HEK293T (cell line): ENCODE results near the gene SH3BGRL.

Experiments used
- CTCF ChIA-PET: fragments of 350-600 bp; formaldehyde crosslinking; extraction: SDS; loops from one replicate; lab custom pipeline; 2021; ENCODE audit warnings: antibody characterized with exemption, inconsistent platforms; lab: Yijun Ruan, JAX
- POLR2A ChIA-PET: fragments of 350-600 bp; formaldehyde crosslinking; extraction: SDS; loops from one replicate; lab custom pipeline; 2020; ENCODE audit warnings: antibody characterized with exemption, inconsistent platforms; lab: Yijun Ruan, JAX
- DNase-seq: peaks from one replicate; pipeline ENCODE4 v3.0.0; 2012; ENCODE audit warnings: mixed read lengths; ENCODE audit errors: extremely low spot score
- ARNT ChIP-seq: fragments of 450-650 bp; IDR thresholded peaks from 2 replicates; pipeline ENCODE4 v1.6.1; 2017; ENCODE audit warnings: mild to moderate bottlenecking
- BHLHE40 ChIP-seq: fragments of 450-650 bp; IDR thresholded peaks from 2 replicates; pipeline ENCODE4 v1.6.1; 2016; ENCODE audit warnings: mild to moderate bottlenecking, moderate library complexity, borderline replicate concordance
- CTBP1 ChIP-seq: fragments of 450-650 bp; IDR thresholded peaks from 2 replicates; pipeline ENCODE4 v1.6.1; 2016; ENCODE audit warnings: borderline replicate concordance
- ELF4 ChIP-seq: fragments of 450-650 bp; IDR thresholded peaks from 2 replicates; pipeline ENCODE4 v1.6.1; 2017; ENCODE audit warnings: antibody characterized with exemption
- FOXA1 ChIP-seq: fragments of 450-650 bp; IDR thresholded peaks from 2 replicates; pipeline ENCODE4 v1.6.1; 2016; ENCODE audit warnings: mild to moderate bottlenecking
- FOXK2 ChIP-seq: fragments of 450-650 bp; IDR thresholded peaks from 2 replicates; pipeline ENCODE4 v1.6.1; 2016; ENCODE audit warnings: mild to moderate bottlenecking
- FOXM1 ChIP-seq: fragments of 450-650 bp; IDR thresholded peaks from 2 replicates; pipeline ENCODE4 v1.6.1; 2017; ENCODE audit warnings: mild to moderate bottlenecking, borderline replicate concordance
- HDGF ChIP-seq: fragments of 450-650 bp; IDR thresholded peaks from 2 replicates; pipeline ENCODE4 v1.6.1; 2017; ENCODE audit warnings: antibody characterized with exemption, borderline replicate concordance
- L3MBTL2 ChIP-seq: fragments of 450-650 bp; conservative IDR thresholded peaks from 2 replicates; pipeline ENCODE4 v1.6.1; 2016; ENCODE audit warnings: mild to moderate bottlenecking
- LEF1 ChIP-seq: fragments of 450-650 bp; IDR thresholded peaks from 2 replicates; pipeline ENCODE4 v1.6.1; 2017; ENCODE audit warnings: mild to moderate bottlenecking, borderline replicate concordance
- NFRKB ChIP-seq: fragments of 450-650 bp; IDR thresholded peaks from 2 replicates; pipeline ENCODE4 v1.6.1; 2016; ENCODE audit warnings: mild to moderate bottlenecking, moderate library complexity
- SP1 ChIP-seq: fragments of 450-650 bp; IDR thresholded peaks from 2 replicates; pipeline ENCODE4 v1.6.1; 2017
- SUZ12 ChIP-seq: fragments of 450-650 bp; IDR thresholded peaks from 2 replicates; pipeline ENCODE4 v1.6.1; 2016; ENCODE audit warnings: mild to moderate bottlenecking
- TARDBP ChIP-seq: fragments of 450-650 bp; IDR thresholded peaks from 2 replicates; pipeline ENCODE4 v1.6.1; 2016
- ZNF384 ChIP-seq: fragments of 450-650 bp; IDR thresholded peaks from 2 replicates; pipeline ENCODE4 v1.6.1; 2016
- TF ChIP-seq, protein P1 (sequence below): fragments of 450-650 bp; IDR thresholded peaks from 2 replicates; pipeline ENCODE4 v1.6.1; 2016

Gene SH3BGRL

DNA sequence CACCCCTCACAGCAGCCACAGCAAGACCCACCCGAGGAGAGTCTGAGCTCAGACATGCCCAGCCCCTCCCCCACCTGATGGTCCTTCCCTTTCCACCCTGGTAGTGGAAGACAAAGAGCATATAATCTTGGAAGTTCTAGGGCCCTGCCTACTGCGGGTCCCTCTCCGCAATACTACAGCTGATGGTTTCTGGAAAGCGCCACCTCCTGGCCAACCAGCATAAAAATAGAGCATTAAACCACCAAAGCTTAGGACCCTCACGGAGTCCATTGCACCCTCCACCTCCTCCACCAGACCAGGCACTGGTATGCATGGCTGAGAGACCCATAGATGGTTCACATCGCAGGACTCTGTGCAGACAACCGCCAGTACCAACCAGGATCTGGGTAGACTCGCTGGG lies 78.2 kb downstream of the SH3BGRL start:
- ChIA-PET POLR2A (no interaction called here), CTCF (interaction anchor here (0.5 kb wide), 1 partner anchor 462 kb away, joined by 3 read pairs; no protein-coding TSS in a partner anchor)
- TF ChIP-seq CTBP1 (no peak), BHLHE40 (no peak), LEF1 (no peak), ZNF384 (no peak), FOXK2 (no peak), TARDBP (no peak), ELF4 (no peak), NFRKB (no peak), FOXM1 (no peak), ARNT (no peak), SUZ12 (no peak), HDGF (no peak), FOXA1 (no peak), SP1 (no peak), L3MBTL2 (no peak)
- DNase-seq = peak; percentile 7

DNA sequence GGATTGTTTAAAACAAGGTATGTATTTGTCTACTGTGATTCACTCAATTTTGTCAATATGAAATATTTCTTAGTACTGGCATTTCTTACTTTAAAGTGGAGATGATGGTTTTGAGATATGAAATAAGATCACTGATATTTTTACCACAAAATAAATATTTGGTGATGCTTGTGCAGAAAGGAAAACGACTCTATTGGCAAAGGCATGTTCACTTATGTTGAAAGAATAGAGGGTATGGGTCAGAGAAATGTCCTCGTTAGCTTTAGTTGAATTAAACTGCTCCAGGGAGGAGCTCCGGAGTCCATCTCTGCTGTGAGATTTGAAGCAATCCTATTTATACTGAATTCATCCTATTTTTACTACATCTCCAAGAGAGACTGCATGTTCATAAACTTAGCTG lies 84.2 kb downstream of the SH3BGRL start:
- CTCF ChIA-PET = no interaction called here

DNA sequence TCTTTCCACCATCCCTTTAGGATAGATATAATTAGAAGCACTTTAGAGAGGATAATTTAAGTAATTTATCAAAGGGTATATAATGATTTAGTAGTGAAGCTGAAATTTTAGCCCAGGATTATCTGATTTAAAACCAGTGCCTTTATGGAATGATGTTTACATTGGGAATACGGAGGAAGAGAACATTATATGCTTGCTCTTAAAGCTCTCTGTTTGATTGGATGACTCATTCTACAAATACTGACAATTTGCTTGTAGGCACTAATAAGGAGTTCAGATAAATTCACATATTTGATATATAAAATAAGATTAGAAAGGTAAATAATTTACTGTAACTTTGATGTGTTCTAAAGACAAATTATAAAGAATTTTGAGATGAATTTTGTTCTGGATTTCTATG lies 84.7 kb downstream of the SH3BGRL start:
- POLR2A ChIA-PET = no interaction called here
- no peak for DNase-seq
- TF ChIP-seq BHLHE40 (no peak), FOXM1 (no peak), FOXA1 (no peak)
- CTCF ChIA-PET = no interaction called here

More for the DNA sequence above, 84.2 kb downstream of the SH3BGRL start:
- POLR2A ChIA-PET = no interaction called here
- no peak for DNase-seq
- no peak for TF ChIP-seq SUZ12
- TF ChIP-seq FOXM1 = no peak
- no peak for TF ChIP-seq FOXK2
- TF ChIP-seq L3MBTL2 = no peak
- no peak for TF ChIP-seq BHLHE40
- TF ChIP-seq ARNT = no peak
- no peak for TF ChIP-seq CTBP1
- TF ChIP-seq, protein P1, sequence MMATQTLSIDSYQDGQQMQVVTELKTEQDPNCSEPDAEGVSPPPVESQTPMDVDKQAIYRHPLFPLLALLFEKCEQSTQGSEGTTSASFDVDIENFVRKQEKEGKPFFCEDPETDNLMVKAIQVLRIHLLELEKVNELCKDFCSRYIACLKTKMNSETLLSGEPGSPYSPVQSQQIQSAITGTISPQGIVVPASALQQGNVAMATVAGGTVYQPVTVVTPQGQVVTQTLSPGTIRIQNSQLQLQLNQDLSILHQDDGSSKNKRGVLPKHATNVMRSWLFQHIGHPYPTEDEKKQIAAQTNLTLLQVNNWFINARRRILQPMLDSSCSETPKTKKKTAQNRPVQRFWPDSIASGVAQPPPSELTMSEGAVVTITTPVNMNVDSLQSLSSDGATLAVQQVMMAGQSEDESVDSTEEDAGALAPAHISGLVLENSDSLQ = no peak

DNA sequence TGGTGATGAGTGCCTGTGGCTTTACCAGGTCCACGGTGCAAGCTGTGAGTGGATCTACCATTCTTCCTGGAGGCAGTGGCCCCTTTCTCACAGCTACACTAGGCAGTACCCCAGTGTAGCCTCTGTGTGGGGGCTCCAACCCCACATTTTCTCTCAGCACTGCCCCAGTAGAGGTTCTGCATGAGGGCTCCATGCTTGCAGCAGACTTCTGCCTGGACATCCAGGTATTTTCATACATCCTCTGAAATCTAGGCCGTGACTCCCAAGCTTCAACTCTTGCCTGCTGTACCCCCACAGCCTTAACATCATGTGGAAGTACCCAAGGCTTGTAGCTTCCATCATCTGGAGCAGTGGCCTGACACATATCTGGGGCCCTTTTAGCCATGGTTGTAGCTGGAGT lies 90.1 kb downstream of the SH3BGRL start:
- ChIA-PET POLR2A (no interaction called here), CTCF (no interaction called here)
- no peak for TF ChIP-seq ARNT
- no peak for TF ChIP-seq SUZ12
- TF ChIP-seq CTBP1 = no peak
- no peak for TF ChIP-seq ELF4
- TF ChIP-seq TARDBP = no peak
- no peak for TF ChIP-seq HDGF
- TF ChIP-seq FOXA1 = no peak
- TF ChIP-seq SP1 = no peak
- no peak for TF ChIP-seq FOXM1
- TF ChIP-seq LEF1 = no peak
- no peak for TF ChIP-seq L3MBTL2
- no peak for DNase-seq

DNA sequence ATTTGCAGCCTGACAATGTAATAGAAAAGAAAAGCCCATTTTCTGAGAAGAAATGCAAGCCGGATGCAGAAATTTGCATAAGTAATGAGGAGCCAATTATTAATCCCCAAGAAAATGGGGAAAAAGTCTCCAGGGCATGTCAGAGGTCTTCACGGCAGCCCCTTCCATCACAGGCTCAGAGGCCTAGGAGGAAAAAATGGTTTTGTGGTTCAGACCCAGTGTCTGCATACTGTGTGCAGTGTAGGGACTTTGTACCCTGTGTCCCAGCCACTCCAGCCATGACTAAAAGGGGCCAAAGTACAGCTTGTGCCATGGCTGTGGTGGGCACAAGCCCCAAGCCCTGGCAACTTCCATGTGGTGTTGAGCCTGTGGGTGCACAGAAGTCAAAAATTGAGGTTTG lies 92.2 kb downstream of the SH3BGRL start:
- ChIA-PET CTCF (no interaction called here), POLR2A (no interaction called here)
- no peak for DNase-seq

DNA sequence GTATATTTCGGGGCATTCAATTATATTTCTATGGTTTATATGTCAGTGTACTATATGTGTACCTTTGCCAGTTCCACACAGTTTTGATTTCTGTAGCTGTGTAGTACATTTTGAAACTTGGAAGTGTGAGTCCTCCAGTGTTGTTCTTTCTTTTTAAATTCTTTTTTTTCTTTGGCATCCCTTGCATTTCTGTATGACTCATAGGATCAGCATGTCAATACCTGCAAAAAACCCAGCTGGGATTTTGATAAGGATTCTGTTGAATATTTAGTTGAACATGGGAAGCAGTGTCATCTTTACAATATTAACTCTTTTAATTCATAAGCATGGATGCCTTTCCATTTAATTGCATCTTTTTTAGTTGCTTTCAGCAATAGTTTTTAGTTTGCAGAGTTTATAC lies 100.0 kb downstream of the SH3BGRL start:
- TF ChIP-seq CTBP1 = no peak
- TF ChIP-seq SP1 = no peak
- TF ChIP-seq SUZ12 = no peak
- TF ChIP-seq L3MBTL2 = no peak
- no peak for TF ChIP-seq BHLHE40
- TF ChIP-seq HDGF = no peak
- no peak for TF ChIP-seq FOXM1
- no peak for TF ChIP-seq FOXA1
- TF ChIP-seq LEF1 = no peak
- TF ChIP-seq ELF4 = no peak
- no peak for TF ChIP-seq ARNT
- CTCF ChIA-PET = no interaction called here
- DNase-seq = no peak
- POLR2A ChIA-PET = no interaction called here

More for the DNA sequence above, 92.2 kb downstream of the SH3BGRL start:
- no peak for TF ChIP-seq L3MBTL2
- TF ChIP-seq LEF1 = no peak
- no peak for TF ChIP-seq ZNF384
- no peak for TF ChIP-seq NFRKB

DNA sequence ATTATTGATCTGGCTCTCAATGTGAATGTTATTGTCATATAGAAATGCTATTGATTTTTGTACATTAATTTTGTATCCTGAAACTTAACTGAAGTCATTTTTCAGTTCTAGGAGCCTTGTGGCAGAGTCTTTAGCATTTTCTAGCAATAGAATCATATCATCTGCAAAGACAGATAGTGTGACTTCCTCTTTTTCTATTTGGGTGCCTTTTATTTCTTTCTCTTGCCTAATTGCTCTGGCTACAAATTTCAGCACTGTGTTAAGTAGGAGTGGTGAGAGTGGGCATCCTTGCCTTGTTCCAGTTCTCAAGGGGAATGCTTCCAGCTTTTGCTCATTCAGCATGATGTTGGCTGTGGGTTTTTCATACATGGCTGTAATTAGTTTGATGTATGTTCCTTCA lies 102.7 kb downstream of the SH3BGRL start:
- CTCF ChIA-PET = no interaction called here
- TF ChIP-seq SUZ12 (no peak), LEF1 (no peak), L3MBTL2 (no peak), CTBP1 (no peak), ARNT (no peak), TARDBP (no peak)
- DNase-seq = no peak
- POLR2A ChIA-PET = no interaction called here

DNA sequence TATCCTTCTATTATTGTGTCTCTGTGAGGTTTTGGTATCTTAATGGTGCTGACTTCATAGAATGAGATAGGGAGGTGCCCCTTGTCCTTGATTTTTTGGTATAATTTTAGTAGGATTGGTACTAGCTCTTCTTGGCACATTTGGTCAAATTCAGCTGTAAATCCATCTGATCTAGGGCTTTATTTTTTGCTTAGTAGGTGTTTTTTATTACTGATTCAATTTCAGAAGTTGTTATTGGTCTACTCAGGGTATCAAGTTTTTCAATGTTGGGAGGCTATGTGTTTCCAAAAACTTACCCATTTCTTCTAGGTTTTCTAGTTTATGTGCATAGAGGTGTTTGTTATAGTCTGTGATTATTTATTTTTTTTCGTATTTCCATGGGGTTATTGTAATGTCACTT lies 103.3 kb downstream of the SH3BGRL start:
- ChIA-PET CTCF (no interaction called here), POLR2A (no interaction called here)
- no peak for DNase-seq
- TF ChIP-seq ZNF384 (no peak), LEF1 (no peak), BHLHE40 (no peak), FOXA1 (no peak), NFRKB (no peak), FOXK2 (no peak), SUZ12 (no peak), ARNT (no peak), TARDBP (no peak), FOXM1 (no peak), L3MBTL2 (no peak), ELF4 (no peak), HDGF (no peak), SP1 (no peak), CTBP1 (no peak)
- TF ChIP-seq, protein P1 = no peak
